ENCODE data around the gene LCP2.

LCP2 gene

DNA sequence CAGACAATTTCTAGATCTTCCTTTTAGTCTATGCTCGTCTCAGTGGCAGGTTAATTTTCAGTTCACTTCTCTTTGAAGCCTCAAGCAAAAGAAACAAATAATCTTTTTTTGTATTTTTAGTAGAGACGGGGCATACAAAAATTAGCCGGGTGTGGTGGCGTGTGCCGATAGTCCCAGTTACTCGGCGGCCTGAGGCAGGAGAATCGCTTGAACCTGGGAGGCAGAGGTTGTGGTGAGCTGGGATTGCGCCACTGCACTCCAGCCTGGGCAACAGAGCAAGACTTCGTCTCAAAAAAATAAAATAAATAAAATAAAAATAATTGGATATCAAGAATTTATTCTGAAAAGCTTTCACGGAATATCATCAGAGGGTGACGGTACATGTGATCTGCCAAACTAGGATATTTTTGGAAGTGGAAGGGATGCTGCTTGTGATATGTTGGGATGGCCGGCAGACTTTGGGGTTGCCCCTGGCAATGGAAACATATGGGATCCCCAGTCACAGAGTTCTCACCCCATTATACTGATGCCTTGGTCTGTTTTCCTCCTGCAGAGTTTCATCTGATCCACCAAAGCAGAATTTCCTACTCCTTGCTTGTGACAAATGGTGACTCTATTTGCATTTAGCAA is 7.6 kb upstream of the LCP2 start:
- TF ChIP-seq, protein P1, sequence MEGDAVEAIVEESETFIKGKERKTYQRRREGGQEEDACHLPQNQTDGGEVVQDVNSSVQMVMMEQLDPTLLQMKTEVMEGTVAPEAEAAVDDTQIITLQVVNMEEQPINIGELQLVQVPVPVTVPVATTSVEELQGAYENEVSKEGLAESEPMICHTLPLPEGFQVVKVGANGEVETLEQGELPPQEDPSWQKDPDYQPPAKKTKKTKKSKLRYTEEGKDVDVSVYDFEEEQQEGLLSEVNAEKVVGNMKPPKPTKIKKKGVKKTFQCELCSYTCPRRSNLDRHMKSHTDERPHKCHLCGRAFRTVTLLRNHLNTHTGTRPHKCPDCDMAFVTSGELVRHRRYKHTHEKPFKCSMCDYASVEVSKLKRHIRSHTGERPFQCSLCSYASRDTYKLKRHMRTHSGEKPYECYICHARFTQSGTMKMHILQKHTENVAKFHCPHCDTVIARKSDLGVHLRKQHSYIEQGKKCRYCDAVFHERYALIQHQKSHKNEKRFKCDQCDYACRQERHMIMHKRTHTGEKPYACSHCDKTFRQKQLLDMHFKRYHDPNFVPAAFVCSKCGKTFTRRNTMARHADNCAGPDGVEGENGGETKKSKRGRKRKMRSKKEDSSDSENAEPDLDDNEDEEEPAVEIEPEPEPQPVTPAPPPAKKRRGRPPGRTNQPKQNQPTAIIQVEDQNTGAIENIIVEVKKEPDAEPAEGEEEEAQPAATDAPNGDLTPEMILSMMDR (IDR thresholded peaks at IDR 0.05; ENCODE audit: unreplicated experiment in 3 of 3): no peak
- Mint-ChIP-seq H3K4me3 (no peak overlapping the region), H3K27me3 (ENCODE audit: low read depth) (peaks cover 17% of the 10 kb centered on the region), H3K36me3 (ENCODE audit: low read depth) (no peaks in the 10 kb centered on the region), H3K4me1 (peaks cover 21% of the 10 kb centered on the region), H3K27ac (no peak overlapping the region), H3K9me3 (no peaks in the 10 kb centered on the region)

DNA sequence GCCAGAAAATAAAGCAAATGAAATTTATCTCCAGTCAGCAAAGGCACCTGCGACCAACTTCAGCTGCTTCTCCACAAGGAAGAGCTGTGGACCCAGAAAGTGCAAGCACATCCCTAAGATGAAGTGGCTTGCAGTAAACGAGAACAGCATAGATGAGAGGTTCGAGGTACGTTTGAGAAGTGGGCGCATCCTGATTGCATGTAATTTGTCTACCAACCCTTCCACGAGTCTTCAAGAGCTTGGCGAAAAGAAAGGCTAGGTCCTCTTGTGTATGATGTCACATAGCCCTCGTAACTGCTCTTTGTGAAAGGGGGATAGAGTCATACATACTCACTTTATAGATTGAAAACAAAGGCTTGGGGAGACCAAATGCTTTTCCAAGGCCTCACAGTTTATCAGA is 6.0 kb upstream of the LCP2 start:
- peaks cover 21% of the 10 kb centered on the region for H3K4me1 Mint-ChIP-seq

DNA sequence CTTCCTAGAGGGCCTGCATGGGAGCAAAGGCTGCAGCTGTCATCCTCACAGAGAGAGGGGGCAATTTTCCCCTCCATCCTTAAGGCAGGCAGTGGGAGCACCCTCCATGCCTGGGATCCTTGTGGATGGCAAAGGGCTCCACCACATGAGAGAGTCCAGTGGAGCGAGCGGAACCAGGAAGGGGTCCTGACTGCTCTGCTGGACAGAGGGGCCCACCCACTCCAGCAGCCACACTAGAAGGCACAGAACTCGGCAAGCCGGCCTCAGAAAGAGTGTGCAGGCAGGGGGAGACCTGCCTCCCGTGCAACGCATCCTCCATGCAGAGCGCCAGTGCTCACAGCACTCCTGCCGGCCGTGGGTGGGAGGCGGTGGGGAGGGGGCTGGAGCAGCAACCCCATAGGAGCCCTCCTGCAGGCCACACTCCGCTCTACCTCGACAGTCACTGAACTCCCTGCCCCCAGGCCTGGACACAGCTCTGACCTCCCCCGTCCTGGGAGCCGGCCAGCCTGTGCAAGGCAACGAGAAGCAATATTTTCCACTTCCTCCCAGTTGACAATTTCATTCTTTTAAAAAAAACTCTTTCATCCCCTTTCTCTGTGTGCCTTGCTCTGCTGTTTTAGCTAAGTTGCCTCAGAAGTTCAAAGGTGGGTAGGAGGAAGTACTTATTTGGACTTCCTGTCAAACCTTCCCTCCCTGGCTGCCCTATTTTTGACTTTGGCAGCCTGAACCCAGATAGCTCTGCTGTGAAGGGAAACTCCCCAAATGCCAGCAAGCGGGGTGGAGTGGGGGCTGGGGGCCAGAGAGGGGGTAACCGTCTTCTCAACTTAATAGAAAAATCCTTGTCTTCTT is 5.3 kb upstream of the LCP2 start:
- TF ChIP-seq, protein P1 (IDR thresholded peaks at IDR 0.05; ENCODE audit: unreplicated experiment in 3 of 3): peak in 2 of 3 experiments; percentile 10 to 38
- Mint-ChIP-seq H3K4me1 (peaks cover 21% of the 10 kb centered on the region), H3K27me3 (ENCODE audit: low read depth) (peaks cover 6% of the 10 kb centered on the region), H3K36me3 (ENCODE audit: low read depth) (no peaks in the 10 kb centered on the region), H3K9me3 (no peaks in the 10 kb centered on the region), H3K27ac (peak overlapping the region; percentile 71 to 95 (median 82)), H3K4me3 (peak overlapping the region in 2 of 3 experiments; percentile 5 to 45)

More for the DNA sequence above, 6.0 kb upstream of the LCP2 start:
- Mint-ChIP-seq H3K4me3 (no peak overlapping the region), H3K9me3 (no peaks in the 10 kb centered on the region), H3K36me3 (ENCODE audit: low read depth) (no peaks in the 10 kb centered on the region), H3K27ac (peak overlapping the region; percentile 71 to 95 (median 82)), H3K27me3 (ENCODE audit: low read depth) (peaks cover 6% of the 10 kb centered on the region)
- TF ChIP-seq, protein P1 (IDR thresholded peaks at IDR 0.05; ENCODE audit: unreplicated experiment in 3 of 3): no peak

DNA sequence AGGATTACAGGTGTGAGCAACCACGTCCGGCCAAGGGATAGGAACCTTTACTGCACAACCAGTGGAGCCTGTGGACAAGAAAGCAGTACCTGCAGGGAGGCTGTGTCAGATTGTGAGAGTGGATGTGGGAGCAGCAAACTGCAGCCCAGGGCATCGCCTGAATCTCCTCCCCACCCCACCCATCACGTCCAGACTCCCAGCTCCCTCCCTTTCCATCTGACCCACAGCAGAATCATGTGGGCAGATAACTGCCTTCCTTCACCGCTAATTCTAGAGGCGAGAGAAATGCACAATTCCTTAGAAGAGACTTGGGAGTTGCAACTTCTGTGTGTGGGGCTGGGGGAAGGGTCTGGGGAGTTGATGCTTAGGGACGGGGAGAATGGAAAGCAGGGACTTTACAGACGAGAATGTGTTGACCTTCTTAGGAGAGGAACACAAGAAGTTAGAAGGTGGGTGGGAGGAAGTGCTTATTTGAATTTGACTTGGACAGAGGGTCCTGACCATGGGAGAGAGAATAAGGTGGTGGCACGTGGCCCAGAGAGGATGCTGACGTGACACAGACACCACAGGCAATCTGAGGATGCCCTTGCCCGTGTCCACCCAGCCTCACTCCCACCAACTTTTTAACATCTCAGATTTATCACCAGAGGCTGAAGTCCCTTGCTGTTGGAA is 4.5 kb upstream of the LCP2 start:
- peaks cover 14% of the 10 kb centered on the region for H3K27me3 Mint-ChIP-seq (ENCODE audit: low read depth)
- H3K9me3 Mint-ChIP-seq: no peaks in the 10 kb centered on the region
- H3K36me3 Mint-ChIP-seq (ENCODE audit: low read depth): no peaks in the 10 kb centered on the region
- no peak overlapping the region for H3K4me3 Mint-ChIP-seq
- H3K4me1 Mint-ChIP-seq: peaks cover 21% of the 10 kb centered on the region
- H3K27ac Mint-ChIP-seq: peak overlapping the region; percentile 61 to 95 (median 82)
- TF ChIP-seq, protein P1 (IDR thresholded peaks at IDR 0.05; ENCODE audit: unreplicated experiment in 3 of 3): no peak

DNA sequence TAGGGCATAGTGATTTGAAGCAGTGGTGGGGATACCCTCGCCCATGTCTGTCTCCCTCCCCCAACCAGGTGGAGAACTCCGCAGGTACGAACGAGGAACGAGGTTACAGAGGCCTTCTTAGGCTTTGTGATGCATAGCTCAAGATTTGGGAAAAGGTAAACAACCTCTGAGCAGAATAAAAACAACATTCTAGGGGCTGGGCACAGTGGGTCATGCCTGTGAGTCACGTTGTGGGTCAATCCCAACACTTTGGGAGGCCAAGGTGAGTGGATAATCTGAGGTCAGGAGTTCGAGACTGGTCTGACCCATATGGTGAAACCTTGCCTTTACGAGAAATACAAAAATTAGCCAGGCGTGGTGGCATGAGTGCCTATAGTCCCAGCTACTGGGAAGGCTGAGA is 3.6 kb upstream of the LCP2 start:
- Mint-ChIP-seq H3K4me1 (peaks cover 21% of the 10 kb centered on the region), H3K36me3 (ENCODE audit: low read depth) (no peaks in the 10 kb centered on the region), H3K4me3 (no peak overlapping the region), H3K27ac (peak overlapping the region in 1 of 3 experiments; percentile 28), H3K9me3 (no peaks in the 10 kb centered on the region), H3K27me3 (ENCODE audit: low read depth) (peaks cover 23% of the 10 kb centered on the region)
- TF ChIP-seq, protein P1 (IDR thresholded peaks at IDR 0.05; ENCODE audit: unreplicated experiment in 3 of 3): no peak
